ENCODE data around the gene CRYBB3.

GRCh38 chr22:25177895-25178294 is 21.8 kb upstream of the CRYBB3 start:
- TF ChIP-seq CREB5 (CRISPR knock-in tag; IDR thresholded peaks at IDR 0.05; ENCODE audit: low read depth): no peak
- no peak for TF ChIP-seq SNAI2 (CRISPR knock-in tag; IDR thresholded peaks at IDR 0.05)
- TF ChIP-seq, protein P1, sequence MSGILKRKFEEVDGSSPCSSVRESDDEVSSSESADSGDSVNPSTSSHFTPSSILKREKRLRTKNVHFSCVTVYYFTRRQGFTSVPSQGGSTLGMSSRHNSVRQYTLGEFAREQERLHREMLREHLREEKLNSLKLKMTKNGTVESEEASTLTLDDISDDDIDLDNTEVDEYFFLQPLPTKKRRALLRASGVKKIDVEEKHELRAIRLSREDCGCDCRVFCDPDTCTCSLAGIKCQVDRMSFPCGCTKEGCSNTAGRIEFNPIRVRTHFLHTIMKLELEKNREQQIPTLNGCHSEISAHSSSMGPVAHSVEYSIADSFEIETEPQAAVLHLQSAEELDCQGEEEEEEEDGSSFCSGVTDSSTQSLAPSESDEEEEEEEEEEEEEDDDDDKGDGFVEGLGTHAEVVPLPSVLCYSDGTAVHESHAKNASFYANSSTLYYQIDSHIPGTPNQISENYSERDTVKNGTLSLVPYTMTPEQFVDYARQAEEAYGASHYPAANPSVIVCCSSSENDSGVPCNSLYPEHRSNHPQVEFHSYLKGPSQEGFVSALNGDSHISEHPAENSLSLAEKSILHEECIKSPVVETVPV (CRISPR knock-in tag; IDR thresholded peaks at IDR 0.05): no peak
- TF ChIP-seq, protein P2, sequence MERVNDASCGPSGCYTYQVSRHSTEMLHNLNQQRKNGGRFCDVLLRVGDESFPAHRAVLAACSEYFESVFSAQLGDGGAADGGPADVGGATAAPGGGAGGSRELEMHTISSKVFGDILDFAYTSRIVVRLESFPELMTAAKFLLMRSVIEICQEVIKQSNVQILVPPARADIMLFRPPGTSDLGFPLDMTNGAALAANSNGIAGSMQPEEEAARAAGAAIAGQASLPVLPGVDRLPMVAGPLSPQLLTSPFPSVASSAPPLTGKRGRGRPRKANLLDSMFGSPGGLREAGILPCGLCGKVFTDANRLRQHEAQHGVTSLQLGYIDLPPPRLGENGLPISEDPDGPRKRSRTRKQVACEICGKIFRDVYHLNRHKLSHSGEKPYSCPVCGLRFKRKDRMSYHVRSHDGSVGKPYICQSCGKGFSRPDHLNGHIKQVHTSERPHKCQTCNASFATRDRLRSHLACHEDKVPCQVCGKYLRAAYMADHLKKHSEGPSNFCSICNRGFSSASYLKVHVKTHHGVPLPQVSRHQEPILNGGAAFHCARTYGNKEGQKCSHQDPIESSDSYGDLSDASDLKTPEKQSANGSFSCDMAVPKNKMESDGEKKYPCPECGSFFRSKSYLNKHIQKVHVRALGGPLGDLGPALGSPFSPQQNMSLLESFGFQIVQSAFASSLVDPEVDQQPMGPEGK (CRISPR knock-in tag; IDR thresholded peaks at IDR 0.05; ENCODE audit: borderline replicate concordance): no peak
- no peak for TF ChIP-seq ZNF8 (CRISPR knock-in tag; IDR thresholded peaks at IDR 0.05)
- no peak for TF ChIP-seq CSDC2 (CRISPR knock-in tag; IDR thresholded peaks at IDR 0.05)
